NT2/D1 (cell line): Measurements from ENCODE around the gene CLDN24.

Source experiments
- YY1 ChIP-seq: IDR thresholded peaks from 2 replicates; pipeline ENCODE4 v1.6.1; 2011; ENCODE audit not compliant: insufficient read length, insufficient read depth
- ZNF274 ChIP-seq: IDR thresholded peaks from 2 replicates; pipeline ENCODE4 v1.6.1; 2011; ENCODE audit warnings: mild to moderate bottlenecking, low read depth, low read length

DNA sequence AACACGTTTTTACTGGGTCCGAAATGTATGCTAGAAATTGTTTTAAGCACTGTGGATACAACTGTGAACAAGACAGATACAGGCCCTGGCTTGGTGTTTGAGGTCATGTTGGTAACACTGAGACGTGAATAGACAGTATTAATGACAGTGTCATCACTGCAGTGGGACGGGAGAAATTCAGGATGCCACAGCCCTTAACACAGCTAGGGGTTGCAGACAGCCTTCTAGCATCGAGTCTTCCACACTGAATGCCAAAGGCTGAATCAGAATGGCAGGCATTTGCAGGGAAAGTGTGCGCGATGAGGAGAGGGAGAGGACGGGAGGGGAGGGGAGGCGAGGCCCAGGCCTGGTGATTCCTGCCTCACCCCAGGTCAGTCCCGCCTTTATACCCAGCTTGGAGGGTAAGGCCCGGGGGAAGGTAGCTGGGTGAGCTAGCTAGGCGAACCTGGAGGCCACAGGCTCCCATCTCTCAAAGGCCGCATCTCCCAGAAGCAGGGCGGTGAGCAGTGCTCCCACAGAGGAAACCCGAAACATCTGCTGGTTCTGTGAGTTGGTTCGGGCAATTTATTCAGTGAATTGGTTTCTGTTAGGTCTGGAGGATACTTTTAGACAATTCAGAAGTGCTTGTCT, 44.1 kb upstream of the CLDN24 start:
- no peak for TF ChIP-seq YY1
- no peak for TF ChIP-seq ZNF274
